GF-D8 (cell line): ENCODE results near the gene SLAIN1.

Experiments
- DNase-seq: peaks from one replicate; lab custom pipeline; 2025; lab: John Stamatoyannopoulos, UW

SLAIN1 gene

GRCh38 chr13:77751513-77752456, 54.3 kb downstream of the SLAIN1 start:
- no peak for DNase-seq

- DNase-seq = no peak
These were observed 55.1 kb downstream of the SLAIN1 start for GRCh38 chr13:77752512-77753069.

GRCh38 chr13:77760893-77761292, 63.4 kb downstream of the SLAIN1 start:
- no peak for DNase-seq

GRCh38 chr13:77767413-77767812, 69.9 kb downstream of the SLAIN1 start:
- peak; percentile 51 for DNase-seq

GRCh38 chr13:77774181-77774580, 76.7 kb downstream of the SLAIN1 start:
- no peak for DNase-seq

GRCh38 chr13:77776704-77777103, 79.2 kb downstream of the SLAIN1 start:
- DNase-seq = no peak

GRCh38 chr13:77779552-77780272, 82.2 kb downstream of the SLAIN1 start:
- DNase-seq = peak; percentile 80

GRCh38 chr13:77781808-77782207, 84.3 kb downstream of the SLAIN1 start:
- DNase-seq = no peak

GRCh38 chr13:77784515-77784914, 87.0 kb downstream of the SLAIN1 start:
- DNase-seq = no peak

GRCh38 chr13:77786695-77787287, 89.3 kb downstream of the SLAIN1 start:
- no peak for DNase-seq

GRCh38 chr13:77789376-77789775, 91.9 kb downstream of the SLAIN1 start:
- DNase-seq = no peak

GRCh38 chr13:77800219-77800618, 102.7 kb downstream of the SLAIN1 start:
- no peak for DNase-seq

- DNase-seq = no peak
These were observed 109.0 kb downstream of the SLAIN1 start for GRCh38 chr13:77806518-77806917.

- no peak for DNase-seq
These were observed 110.1 kb downstream of the SLAIN1 start for GRCh38 chr13:77807431-77808135.

- peak; percentile 43 for DNase-seq
These were observed 112.9 kb downstream of the SLAIN1 start for GRCh38 chr13:77810430-77810829.

GRCh38 chr13:77810878-77811277, 113.4 kb downstream of the SLAIN1 start:
- no peak for DNase-seq

GRCh38 chr13:77811381-77811780, 113.9 kb downstream of the SLAIN1 start:
- DNase-seq = peak; percentile 50

GRCh38 chr13:77811981-77812380, 114.5 kb downstream of the SLAIN1 start:
- no peak for DNase-seq
